NCI-H1048 (cell line): ENCODE data around the gene MTERF2.
A peak's percentile ranks its signal among the peaks of the same experiment; 100 is the strongest.

Experiments used
- DNase-seq: peaks from one replicate; lab custom pipeline; 2025; lab: John Stamatoyannopoulos, UW

Gene MTERF2

DNA sequence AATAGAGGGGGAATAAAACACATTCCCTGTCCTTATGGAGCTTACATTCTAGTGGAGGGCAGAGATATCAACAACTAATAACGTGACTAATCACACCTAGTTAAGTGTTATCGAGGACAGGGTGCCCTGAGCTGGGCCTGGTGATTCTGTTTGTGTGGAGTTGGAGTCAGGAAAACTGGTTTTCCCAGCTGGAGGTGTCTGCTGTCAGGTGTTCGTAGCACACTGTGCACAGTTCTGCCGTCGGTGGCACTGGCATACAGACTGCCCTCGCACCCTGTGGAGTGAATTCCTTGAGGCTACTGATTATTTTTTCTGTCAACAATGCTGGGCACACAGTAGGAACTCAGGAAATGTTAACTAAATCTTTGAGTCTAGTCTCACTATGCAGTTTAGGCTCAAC, 900 bp upstream of the MTERF2 start:
- no peak for DNase-seq

DNA sequence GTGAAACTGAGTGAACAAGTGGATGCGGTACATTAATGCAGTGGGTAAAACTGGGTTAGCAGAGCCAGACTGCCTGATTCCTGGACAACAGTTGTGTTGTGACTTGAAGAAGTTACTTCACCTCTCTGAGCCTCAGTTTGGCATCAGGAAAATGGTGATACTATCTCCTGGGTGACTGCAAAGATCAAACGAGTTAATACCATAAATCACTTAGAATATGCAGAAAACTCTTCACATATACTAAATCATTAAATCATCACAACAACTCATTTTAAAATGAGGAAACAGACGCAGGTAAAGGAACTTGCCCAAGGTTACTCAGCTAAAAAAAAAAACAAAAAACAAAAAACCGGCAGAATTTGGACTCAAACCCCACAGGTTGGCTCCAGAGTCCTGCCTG, 811 bp downstream of the MTERF2 start:
- no peak for DNase-seq

DNA sequence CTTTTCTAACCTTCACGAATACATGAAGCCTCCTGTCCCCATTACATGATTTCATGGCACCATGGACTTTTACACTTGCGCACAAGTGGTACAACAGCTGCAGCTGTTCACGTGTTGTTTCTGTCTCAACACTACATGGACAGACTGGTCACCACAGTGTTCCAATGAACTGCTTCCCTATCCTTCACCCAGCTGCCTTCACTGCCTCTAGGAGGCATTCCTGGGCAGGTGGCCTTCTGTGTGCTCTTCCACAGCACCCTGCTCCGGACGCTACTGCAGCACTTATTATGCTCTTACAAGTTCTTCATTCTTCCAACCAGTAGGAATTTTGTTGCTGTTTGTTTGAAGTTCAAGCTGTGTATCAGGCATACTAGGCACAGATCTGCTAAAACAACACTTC, 1.5 kb downstream of the MTERF2 start:
- DNase-seq, result no peak

DNA sequence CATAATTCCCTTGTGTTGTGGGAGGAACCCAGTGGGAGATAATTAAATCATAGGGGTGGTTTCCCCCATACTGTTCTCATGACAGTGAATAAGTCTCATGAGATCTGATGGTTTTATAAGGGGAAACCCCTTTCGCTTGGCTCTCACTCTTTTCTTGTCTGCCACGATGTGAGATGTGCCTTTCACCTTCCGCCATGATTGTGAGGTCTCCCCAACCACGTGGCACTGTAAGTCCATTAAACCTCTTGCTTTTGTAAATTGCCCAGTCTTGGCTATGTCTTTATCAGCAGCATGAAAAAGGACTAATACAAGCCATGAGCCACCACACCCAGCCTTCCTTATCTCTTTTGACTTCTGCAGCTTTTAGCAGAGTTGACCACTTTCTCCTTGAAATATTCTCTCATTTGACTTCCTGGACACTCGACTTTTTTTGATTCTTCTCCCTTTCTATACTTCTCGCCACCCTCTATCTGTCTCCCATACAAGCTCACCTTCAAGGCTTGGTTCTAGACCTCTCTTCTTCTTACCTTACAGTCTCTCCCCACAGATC, 2.3 kb downstream of the MTERF2 start:
- DNase-seq, result no peak

DNA sequence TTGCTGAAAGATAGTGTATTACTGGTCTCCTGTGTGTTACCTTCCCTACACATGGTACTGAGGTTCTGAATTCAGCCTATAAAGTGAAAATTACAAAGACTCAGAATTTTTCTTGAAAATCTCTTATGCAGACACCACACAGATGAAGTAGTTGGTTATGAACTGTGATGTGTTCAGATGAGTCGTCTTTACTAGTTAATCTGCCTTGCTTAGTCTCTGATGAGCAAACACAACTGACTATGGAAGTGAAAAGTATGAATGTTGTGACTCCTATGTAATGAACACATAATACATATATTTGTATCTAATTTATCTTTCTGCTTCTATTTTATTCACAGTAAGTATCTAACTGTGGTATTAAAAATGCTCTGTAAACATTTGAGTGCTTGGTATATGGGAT, 4.7 kb downstream of the MTERF2 start:
- DNase-seq, result no peak

DNA sequence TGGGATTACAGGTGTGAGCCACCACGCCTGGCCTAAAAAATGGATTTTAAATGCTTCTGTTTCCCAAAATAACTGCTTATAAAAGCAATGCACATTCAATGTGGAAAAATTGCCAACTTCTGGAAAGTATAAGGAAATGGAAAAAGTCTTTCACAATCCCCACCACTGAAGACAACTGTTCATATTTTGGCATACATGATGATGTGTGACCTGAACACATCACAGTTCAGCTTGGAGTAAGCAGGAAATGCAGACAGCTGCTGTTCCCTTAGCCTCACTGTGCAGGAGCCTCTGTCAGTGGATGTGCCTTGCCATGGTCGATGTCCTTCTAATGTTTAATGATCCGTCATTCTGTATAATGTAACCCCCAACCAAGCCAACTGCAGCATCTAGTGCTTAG, 5.2 kb downstream of the MTERF2 start:
- DNase-seq, result no peak

DNA sequence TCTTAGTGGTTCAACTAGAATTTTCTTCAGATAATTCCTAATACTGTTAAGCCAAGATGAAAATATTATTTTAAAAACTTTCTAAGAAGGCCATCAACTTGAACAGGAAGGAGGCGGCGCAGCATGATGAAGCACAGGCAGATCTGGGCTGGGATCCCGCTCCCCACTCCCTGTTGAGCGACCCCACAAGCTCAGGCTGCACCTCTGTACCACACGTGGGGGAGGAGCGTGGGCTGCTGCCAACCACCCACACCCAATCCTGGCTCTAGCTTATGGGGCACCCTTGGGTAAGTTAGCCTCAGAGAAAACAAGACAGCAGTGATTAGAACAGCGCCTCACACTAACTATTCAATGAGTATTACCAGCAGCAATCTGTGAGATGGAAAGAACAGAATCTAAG, 6.0 kb downstream of the MTERF2 start:
- DNase-seq, result no peak

DNA sequence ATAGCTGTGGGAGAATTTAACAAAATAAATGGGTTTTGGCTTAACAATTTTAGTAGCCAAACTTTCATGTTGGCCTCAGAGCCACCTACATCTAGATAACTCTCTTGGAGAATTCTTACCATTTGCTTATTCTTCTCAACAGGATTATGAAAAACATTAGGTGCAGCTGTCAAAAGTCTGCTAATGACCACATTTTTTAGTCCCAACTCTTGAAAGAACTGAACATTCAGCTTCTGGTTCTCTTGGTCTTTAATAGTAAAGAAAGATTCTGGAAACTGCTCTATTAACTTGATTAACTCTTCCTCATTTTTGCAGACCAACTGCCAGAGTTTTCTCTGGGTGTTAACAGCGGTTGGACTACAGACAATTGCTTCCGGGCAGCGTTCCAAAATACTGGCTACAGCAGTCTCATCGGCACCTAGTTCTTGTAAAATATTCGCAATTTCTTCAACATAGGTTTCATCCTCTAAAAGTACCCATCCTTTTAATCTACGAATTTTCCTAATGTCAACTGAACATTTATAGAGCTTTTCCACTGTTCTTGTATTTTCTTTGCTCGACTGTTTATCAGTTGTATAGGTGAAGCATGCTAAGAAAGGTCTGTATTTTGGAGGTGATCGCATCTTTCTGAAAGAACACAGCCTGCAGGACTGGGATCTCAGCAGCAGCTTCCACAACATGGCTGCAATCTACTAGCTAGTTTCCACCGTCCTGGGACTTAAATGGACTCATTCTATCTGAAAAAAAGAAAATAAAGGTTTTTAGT, 8.7 kb downstream of the MTERF2 start:
- DNase-seq, result no peak

DNA sequence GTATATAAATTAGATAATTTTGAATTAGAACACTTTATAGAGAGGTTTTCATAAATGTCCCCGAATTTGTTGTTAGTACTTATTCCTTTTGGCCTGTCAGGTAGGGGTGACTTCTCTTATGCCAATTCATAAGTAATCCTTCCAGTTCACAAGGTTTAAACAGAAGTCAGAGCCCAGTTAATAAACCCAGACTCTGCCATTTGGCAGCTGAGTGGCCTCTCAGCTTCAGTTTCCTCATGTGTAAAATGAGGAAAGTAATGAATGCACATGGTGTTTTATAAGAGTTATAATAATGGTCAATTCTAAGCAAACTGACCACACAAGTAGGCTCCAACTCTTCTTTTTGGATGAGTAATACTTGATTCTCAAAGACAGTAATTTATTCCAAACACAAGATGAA, 10.3 kb downstream of the MTERF2 start:
- no peak for DNase-seq

DNA sequence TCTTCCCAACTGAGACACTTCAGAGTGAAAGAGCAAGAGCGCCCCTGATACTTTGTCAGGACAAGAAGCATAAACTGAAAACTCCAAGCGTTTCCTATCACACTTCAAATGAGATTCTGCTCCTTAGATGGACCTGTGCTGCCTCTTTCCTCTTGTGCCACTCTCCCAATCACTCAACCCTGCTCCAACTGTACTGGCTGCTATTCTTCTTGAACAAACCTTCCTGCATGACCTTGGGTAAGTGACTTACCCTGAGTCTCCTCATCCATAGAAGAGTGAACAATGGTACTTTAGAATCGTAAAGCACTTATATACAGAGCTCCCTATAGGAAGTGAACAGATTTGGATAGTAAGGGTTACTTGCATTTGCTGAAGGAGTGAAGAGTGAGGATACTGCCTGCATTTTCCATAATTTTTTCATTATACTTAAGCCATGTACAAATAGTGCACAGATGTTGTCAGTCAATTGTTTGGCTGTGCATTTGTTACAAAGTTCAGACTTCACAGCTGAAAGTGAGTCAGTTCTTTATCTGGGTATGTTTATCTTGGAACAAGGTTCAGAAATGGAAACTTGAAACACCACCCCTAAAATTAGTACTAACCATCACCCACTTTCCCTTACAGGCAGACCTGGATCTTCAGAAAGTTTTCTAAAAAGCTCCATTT, 10.8 kb downstream of the MTERF2 start:
- DNase-seq, result no peak

DNA sequence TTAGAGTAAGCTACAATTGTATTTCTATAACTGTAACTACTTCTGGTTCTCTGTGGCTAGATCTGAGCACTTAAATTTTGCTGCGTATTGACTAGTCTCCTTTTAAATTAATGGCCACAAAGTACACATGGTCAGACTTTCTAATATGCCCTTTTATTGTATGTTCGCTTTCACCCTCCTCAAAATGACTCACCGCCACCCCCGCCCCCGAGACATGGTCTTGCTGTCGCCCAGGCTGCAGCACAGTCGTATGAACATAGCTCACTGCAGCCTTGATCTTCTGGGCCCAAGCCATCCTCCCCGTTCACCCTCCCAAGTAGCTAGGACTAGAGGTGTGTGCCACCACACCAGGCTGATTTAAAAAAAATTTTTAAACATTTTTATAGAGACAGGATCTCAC, 11.8 kb downstream of the MTERF2 start:
- no peak for DNase-seq

DNA sequence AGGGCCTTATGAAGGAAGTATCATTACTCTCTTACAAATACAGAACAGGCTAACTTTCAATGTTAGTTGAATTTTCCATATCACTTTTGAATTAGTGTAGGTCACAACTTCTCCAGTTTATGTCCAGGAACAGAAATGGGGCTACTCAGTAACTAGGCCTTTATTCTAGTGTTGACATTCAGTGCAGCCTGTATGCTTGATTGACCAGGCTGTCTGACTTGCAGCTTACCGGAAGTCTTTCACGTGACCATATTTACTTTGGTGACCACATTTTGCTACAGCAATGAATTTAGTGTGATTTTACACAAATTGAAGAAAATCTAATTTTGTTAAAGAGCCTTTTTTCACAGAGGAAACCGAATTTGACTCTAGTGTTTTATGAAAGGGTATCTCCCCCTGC, 12.4 kb downstream of the MTERF2 start:
- DNase-seq, result no peak

DNA sequence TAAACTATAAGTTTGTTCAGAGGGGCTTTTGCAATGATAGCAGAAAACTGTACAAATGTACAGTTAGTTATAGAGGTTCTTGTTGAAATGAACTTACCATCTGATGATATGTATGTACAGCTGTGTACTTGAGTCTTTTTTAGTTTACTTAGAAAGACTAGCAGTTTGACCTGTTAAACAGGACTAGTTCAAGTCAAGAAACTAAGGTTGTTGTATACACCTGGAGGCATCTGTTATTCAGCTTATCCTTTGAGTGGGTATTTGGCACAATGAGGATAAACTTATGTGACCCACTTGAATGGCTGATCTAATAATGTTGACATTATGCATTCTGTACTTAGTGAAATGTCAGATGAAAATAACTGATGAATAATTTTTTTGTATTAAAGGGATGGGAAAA, 13.4 kb downstream of the MTERF2 start:
- DNase-seq, result no peak

DNA sequence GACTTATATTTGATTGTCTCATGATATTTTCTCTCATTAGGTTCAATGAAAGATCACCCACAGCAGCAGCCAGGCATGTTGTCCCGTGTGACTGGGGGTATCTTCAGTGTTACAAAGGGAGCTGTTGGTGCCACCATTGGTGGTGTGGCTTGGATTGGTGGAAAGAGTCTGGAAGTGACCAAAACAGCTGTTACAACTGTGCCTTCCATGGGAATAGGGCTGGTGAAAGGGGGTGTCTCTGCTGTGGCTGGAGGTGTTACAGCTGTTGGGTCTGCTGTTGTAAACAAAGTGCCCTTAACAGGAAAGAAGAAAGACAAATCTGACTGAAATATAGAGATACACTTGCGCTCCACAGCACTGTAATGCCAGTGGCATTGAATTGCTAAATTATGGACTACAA, 15.9 kb downstream of the MTERF2 start:
- no peak for DNase-seq

DNA sequence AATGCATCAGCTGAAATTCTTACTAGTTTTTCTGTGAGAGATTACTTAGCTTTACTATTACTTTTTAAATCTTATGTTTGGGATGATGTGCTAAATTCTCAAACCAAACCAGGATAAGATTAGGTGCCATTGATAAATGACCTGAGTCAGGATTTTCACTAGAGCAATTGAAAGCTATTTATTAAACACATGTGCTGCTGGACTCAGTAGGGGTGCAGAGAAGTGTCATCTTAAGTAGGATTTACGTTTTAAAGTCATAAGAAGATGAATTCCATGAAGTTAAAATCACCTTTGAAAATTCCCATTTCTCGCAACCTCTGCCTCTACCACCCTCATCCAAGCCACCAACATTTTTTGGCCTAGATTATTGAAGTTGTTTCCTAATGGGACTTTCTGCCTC, 22.4 kb downstream of the MTERF2 start:
- DNase-seq, result no peak

DNA sequence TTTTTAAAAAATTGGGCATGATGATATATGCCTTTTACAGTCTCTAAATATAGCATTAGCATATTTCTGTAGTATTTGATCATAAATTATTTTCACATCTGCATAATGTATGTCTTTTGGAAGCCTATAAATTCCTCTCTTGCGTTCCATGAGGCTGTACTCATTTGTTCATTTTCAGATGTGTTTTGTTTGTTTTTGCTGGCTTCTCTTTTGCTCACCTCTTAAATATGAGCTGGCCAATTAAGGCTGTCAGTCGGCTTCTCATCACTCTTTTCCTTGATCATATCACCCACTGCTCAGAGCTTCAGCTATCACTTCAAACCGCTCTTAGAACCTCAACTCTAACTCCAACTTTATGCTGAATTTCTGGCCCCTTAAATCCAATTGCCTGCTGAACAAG, 24.7 kb downstream of the MTERF2 start:
- DNase-seq, result no peak

DNA sequence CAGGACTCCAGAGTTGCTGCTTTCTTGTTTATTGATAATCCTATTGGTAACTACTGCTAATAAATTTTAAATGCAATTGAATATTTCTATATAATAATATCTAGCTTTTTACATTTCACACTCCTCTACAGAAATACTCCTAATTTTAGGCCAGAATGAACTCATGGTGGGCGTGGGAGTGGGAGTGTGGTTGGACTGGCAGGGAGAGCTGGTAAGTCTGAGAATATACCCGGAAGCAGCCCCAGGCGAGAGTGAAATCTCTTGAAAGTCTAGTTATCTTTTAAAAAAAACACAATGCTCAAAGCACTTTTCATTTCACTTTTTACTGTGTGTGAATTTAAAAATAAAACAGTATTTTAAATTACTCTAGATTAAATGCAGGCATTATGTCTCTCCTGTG, 26.5 kb downstream of the MTERF2 start:
- DNase-seq, result no peak

DNA sequence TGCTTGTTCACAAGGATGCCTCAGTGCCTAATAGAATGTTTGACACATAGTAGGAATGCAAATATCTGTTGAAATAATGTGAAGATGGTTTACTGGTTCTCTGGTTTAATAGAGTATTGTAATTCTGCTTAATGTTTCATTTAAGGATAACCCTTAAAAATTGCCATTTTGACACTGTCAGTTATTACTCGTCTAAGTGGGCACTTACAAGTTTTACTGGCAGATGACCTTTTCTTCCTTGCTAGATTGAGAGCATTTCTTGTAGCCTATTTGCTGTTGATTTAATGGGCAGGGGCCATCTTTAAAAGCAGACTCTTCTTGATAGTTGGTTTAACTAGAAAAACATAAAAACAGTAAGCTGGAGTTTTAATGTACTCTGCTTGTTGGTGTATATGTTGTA, 29.4 kb downstream of the MTERF2 start:
- DNase-seq, result no peak

DNA sequence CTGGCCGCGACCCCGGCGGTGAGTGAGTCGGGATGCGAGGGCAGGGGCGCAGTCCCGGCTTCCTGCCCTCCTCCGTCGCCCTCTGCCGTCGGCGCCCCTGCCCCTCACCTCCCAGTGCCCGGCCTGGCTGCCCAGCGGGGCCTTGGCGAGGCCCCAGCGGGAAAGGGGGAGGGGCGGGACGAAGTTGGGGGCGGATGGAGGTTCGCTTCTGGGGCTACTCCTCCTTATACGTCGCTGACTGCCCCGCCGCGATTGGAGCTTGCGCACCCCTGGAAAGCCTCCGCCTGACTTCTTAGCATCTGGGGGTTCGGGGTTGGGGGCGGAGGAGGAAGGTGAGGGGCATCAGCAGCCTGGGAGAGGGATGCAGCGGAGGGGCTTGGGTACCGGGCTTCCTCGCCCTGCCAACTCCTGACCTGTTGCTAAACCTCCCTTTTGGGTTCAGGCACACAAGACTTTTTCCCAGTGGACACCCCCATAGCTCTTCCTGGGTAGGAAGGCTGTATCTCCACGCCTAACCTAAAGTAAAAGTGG, 30.8 kb downstream of the MTERF2 start:
- no peak for DNase-seq

DNA sequence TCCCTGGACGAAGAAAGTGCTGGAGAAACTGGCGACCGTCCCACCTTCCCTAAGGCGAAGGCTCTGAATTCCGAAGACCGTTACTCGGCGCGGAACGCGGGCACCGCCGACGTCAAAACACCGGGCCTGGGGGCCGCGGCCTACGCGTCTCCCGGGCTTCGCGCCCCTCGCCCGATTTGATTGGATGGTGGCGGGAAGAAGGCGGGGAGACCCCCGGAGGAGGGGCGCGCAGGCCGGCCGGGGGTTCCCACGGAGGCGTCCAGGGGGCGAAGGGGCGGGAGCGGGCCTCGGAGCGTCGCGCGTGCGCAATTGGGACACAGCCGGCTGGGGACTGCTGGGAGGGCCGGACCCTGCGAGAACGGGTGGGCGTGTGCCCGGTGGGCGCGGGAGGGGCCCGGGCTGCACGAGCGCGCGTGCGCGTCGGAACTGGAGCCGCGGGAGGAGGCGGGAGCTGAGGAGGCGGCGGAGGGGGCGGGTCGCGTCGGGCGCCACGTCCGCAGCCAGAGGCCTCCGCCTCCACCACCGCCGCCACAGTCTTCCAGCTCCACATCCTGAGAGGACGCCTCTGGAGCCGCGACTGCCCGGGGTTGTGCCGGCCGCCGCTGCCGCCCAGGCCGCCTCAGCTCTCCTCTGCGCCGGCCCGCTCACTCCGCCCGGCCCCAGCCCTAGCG, 31.4 kb downstream of the MTERF2 start, which contains the start of gene TMEM263:
TMEM263 (plus strand) TSS at position 531 of the 671 bp plus-strand sequence. CDS start 11,210 bp downstream, outside the sequence.
- DNase-seq, result peak; percentile 93

DNA sequence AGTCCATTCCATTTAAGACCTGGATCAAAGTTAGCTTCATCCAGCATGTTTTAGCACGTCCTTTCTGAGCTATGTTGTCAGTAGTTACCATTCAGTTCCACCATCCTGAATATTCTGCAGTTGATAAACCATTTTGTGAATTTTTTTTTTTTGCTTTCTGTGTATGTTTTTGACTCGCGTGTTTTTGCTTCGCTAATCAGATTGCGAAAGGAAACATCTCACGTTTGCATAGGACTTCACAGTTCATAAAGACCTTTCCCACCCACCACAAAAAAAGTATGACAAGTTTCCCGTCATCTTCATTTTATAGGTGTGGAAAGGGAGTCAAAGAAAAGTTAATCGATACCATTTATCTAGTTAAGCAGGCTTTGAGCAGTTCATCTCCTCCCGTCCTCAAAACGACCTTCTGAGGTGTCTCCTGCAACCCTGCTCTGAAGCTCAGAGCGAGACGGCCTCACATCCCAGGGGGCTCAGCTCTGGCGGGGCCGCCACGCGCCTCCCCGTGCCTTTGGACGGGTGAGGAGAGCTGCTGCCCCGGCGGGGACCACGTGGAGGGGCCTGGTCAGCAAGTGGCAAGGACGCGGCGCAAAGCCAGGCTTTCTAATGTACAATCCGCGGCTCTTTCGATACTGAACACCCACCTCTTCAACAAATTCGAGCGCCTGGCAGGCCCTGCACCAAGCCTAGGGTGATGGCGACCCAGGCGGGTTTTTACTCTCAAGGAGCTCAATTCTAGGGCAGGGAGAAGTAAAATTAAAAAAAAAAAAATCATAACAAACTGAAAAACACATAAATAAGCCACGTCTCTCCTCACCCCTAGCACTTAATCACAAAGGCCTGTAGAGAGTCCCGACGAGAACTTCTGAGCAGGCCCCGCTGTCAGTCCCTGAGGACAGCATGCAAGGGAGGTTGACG, 32.2 kb downstream of the MTERF2 start:
- no peak for DNase-seq
